GM18907 (cell line): ENCODE results near the gene AP1M2.
"Not testable (repeated sequence)": the region's sequence is repeated elsewhere in the genome, so short reads cannot be mapped to it uniquely, and the experiment has no call there.

Experiments used
- ATAC-seq: cut with Tn5 transposase; IDR thresholded peaks from one replicate; pipeline ENCODE4 v1.9.1; 2021; ENCODE audit warnings: mild to moderate bottlenecking, moderate library complexity; ENCODE audit not compliant: unreplicated experiment

The AP1M2 gene

GRCh38 chr19:10566408-10566657, 20.8 kb downstream of the AP1M2 start:
- ATAC-seq: no peak

GRCh38 chr19:10565567-10566407, 21.3 kb downstream of the AP1M2 start, which contains the start of gene KRI1:
KRI1 (minus strand) TSS chr19:10566010; CDS start chr19:10565999, 11 bp downstream.
- peak; percentile 42 for ATAC-seq

- ATAC-seq: no peak
Measured at GRCh38 chr19:10565028-10565566, 22.0 kb downstream of the AP1M2 start.

- no peak for ATAC-seq
Measured at GRCh38 chr19:10562609-10563008, 24.5 kb downstream of the AP1M2 start.

- no peak for ATAC-seq
Measured at GRCh38 chr19:10560154-10560553, 27.0 kb downstream of the AP1M2 start.

- ATAC-seq: no peak
Measured at GRCh38 chr19:10557603-10558197, 29.4 kb downstream of the AP1M2 start.

GRCh38 chr19:10555610-10555973, 31.5 kb downstream of the AP1M2 start:
- ATAC-seq: no peak

GRCh38 chr19:10554760-10555609, 32.1 kb downstream of the AP1M2 start:
- ATAC-seq: no peak

- peak; percentile 62 for ATAC-seq
Measured at GRCh38 chr19:10553943-10554381, 33.1 kb downstream of the AP1M2 start.

- ATAC-seq: no peak
Measured at GRCh38 chr19:10553087-10553667, 33.9 kb downstream of the AP1M2 start.

GRCh38 chr19:10552510-10553053, 34.5 kb downstream of the AP1M2 start:
- ATAC-seq: no peak

- no peak for ATAC-seq
Measured at GRCh38 chr19:10551698-10552301, 35.3 kb downstream of the AP1M2 start.

- not testable (repeated sequence) for ATAC-seq
Measured at GRCh38 chr19:10551006-10551405, 36.1 kb downstream of the AP1M2 start.

- ATAC-seq: no peak
Measured at GRCh38 chr19:10550336-10550735, 36.8 kb downstream of the AP1M2 start.

- ATAC-seq: no peak
Measured at GRCh38 chr19:10549733-10550132, 37.4 kb downstream of the AP1M2 start.

- no peak for ATAC-seq
Measured at GRCh38 chr19:10548746-10549276, 38.3 kb downstream of the AP1M2 start.

GRCh38 chr19:10546817-10547216, 40.3 kb downstream of the AP1M2 start:
- ATAC-seq: no peak

GRCh38 chr19:10544753-10545251, 42.3 kb downstream of the AP1M2 start:
- no peak for ATAC-seq

GRCh38 chr19:10544242-10544752, 42.8 kb downstream of the AP1M2 start:
- ATAC-seq: peak; percentile 13
